Testis (tissue), 3 donors: Measurements from ENCODE around the gene SDF4. TPM values are rescaled to one million over a fixed set of nuclear protein-coding genes. Genes with fewer than 3 reads are reported as not detected.

Experiments used
- DNase-seq: peaks from one replicate; pipeline ENCODE4 v3.0.0-alpha.2; 2019
- H3K27ac ChIP-seq, 2 donors: fragments of 200-600 bp; sonication (generic); one replicate each; pipeline ENCODE4 v1.5.1; 2019
- H3K27me3 ChIP-seq: fragments of 200-600 bp; sonication (generic); one replicate; pipeline ENCODE4 v1.5.1; 2019
- H3K36me3 ChIP-seq: fragments of 200-600 bp; sonication (generic); one replicate; pipeline ENCODE4 v1.5.1; 2017; ENCODE audit warnings: low read depth; ENCODE audit errors: missing control alignments
- H3K4me1 ChIP-seq: fragments of 200-600 bp; sonication (generic); one replicate; pipeline ENCODE4 v1.5.1; 2019
- H3K4me3 ChIP-seq, 2 donors: fragments of 200-600 bp; sonication (generic); one replicate each; pipeline ENCODE4 v1.5.1; 2017 to 2019
- H3K9me3 ChIP-seq: fragments of 200-600 bp; sonication (generic); one replicate; pipeline ENCODE4 v1.5.1; 2017
- POLR2A ChIP-seq: fragments of 450-650 bp; IDR thresholded peaks from one replicate; pipeline ENCODE4 v1.6.1; 2017; ENCODE audit warnings: antibody characterized with exemption, mild to moderate bottlenecking, moderate library complexity
- WGBS, 2 donors: methylation state at CpG; one replicate each; pipeline ENCODE4 v1.1.5; 2018; 5-methylcytosine and 5-hydroxymethylcytosine counted together
- intact Hi-C: fragments of 100-400 bp; cut with DNase I; formaldehyde crosslinking; loops from one replicate; pipeline ENCODE4 v1.15.1; 2023; ENCODE audit warnings: low total_unique reads
- polyA plus RNA-seq: library from polyadenylated mRNA; stranded (reverse); fragments of 350-450 nt; fragmentation: Illumina TruSeq; extraction: RNeasy Lipid Tissue Mini Kit (QIAGEN cat#74804); gene quantifications from one replicate; pipeline ENCODE4 v1.2.3, GENCODE V29; 2014; ENCODE audit warnings: low read depth, low replicate concordance; ENCODE audit not compliant: insufficient read depth
- total RNA-seq, 2 donors: library from RNA; depleted of rRNA; stranded (reverse); fragments of >200 nt; gene quantifications; one replicate each; pipeline ENCODE4 v1.2.3, GENCODE V29; 2016
- TF ChIP-seq, protein P1 (sequence below), 3 experiments: fragments of 450-650 bp in 2 of 3; fragments of 200-600 bp in 1 of 3; sonication (generic) in 1 of 3; IDR thresholded peaks; one replicate each; pipeline ENCODE4 v1.5.1; 2016 to 2019; ENCODE audit warnings: antibody characterized with exemption in 3 of 3, mild to moderate bottlenecking in 2 of 3, moderate library complexity in 1 of 3

The SDF4 gene
- total and polyA plus RNA-seq, 3 donors from 2014 or later: 146 to 167 (median 158) TPM

GRCh38 chr1:1219341-1219740 is 12.5 kb downstream of the SDF4 start:
- intact Hi-C loops: no loop called here
- H3K36me3 ChIP-seq: no peaks in the 10 kb centered on the region
- 95 to 96% methylated on average over 14 to 20 of the region's 20 CpGs for WGBS, 2 donors

GRCh38 chr1:1218524-1219200 is 13.1 kb downstream of the SDF4 start:
- no peak for DNase-seq
- H3K36me3 ChIP-seq: no peaks in the 10 kb centered on the region
- intact Hi-C loops: no loop called here
- peaks cover 3% of the 10 kb centered on the region for H3K4me1 ChIP-seq
- TF ChIP-seq, protein P1, sequence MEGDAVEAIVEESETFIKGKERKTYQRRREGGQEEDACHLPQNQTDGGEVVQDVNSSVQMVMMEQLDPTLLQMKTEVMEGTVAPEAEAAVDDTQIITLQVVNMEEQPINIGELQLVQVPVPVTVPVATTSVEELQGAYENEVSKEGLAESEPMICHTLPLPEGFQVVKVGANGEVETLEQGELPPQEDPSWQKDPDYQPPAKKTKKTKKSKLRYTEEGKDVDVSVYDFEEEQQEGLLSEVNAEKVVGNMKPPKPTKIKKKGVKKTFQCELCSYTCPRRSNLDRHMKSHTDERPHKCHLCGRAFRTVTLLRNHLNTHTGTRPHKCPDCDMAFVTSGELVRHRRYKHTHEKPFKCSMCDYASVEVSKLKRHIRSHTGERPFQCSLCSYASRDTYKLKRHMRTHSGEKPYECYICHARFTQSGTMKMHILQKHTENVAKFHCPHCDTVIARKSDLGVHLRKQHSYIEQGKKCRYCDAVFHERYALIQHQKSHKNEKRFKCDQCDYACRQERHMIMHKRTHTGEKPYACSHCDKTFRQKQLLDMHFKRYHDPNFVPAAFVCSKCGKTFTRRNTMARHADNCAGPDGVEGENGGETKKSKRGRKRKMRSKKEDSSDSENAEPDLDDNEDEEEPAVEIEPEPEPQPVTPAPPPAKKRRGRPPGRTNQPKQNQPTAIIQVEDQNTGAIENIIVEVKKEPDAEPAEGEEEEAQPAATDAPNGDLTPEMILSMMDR (IDR thresholded peaks at IDR 0.05): no peak
- TF ChIP-seq POLR2A: no peak
- H3K27ac ChIP-seq: no peak overlapping the region
- H3K4me3 ChIP-seq: no peak overlapping the region
- H3K27me3 ChIP-seq: no peaks in the 10 kb centered on the region
- H3K9me3 ChIP-seq: no peaks in the 10 kb centered on the region
- 94 to 100% methylated on average over 4 to 36 of the region's 36 CpGs for WGBS, 2 donors

More at GRCh38 chr1:1219341-1219740, 12.5 kb downstream of the SDF4 start:
- no peak for DNase-seq
- Histone ChIP-seq H3K9me3 (no peaks in the 10 kb centered on the region), H3K4me3 (no peak overlapping the region), H3K27ac (no peak overlapping the region), H3K27me3 (no peaks in the 10 kb centered on the region), H3K4me1 (peaks cover 3% of the 10 kb centered on the region)
- TF ChIP-seq, protein P1 (IDR thresholded peaks at IDR 0.05): no peak
- TF ChIP-seq POLR2A: no peak

DNA sequence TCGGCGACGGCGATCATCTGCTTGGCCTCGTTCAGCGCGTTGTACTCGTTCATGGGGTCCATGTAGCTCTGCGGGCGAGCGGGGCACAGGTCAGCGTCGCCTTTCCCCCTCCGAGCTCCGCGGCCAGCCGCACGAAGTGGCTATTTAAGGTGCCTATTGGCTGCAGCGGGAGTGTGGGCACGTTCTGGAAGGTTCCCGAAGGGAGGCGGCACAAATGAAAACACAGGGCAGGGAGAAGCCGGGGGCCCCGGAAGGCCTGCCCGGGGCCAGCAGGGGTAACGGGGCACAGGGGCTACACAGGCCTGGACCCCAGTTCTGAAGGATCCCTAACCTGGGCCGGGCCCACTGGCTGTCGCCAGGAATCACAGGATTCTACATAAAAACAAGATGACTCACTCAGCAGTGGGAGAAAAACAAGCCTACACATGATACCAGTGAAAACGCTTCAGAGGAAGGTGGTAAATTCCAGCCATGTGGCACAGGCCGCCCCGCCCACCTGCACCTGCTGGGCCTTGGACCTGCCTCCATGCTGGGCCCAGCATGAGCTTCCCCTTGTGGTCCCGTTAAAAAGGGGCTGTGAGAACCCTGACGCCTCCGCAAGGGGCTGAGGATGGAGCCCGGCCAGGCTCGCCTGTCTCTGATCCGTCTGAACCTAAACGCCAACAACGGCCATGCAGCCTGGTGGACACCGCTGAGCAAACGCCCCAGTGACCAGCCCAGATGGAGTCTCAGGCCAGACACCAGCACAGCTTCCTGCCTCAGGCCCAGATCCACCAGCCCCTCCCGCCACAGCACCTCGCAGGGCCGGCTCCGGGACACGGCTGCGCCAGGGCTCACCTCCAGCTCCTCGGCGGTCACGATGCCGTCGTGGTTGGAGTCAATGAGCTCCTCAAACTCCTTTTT is 13.9 kb downstream of the SDF4 start:
- Histone ChIP-seq H3K9me3 (no peaks in the 10 kb centered on the region), H3K4me3 (no peak overlapping the region), H3K27ac (no peak overlapping the region), H3K36me3 (no peaks in the 10 kb centered on the region), H3K27me3 (no peaks in the 10 kb centered on the region), H3K4me1 (peaks cover 3% of the 10 kb centered on the region)
- DNase-seq: no peak
- TF ChIP-seq POLR2A: no peak
- TF ChIP-seq, protein P1 (IDR thresholded peaks at IDR 0.05): no peak
- WGBS, 2 donors: 92 to 93% methylated on average over 47 to 49 of the region's 52 CpGs
- intact Hi-C loops: no loop called here

- 94 to 95% methylated on average over 39 to 74 of the region's 74 CpGs for WGBS, 2 donors
- Histone ChIP-seq H3K4me1 (peaks cover 3% of the 10 kb centered on the region), H3K9me3 (no peaks in the 10 kb centered on the region), H3K27ac (no peak overlapping the region), H3K27me3 (no peaks in the 10 kb centered on the region), H3K36me3 (no peaks in the 10 kb centered on the region), H3K4me3 (no peak overlapping the region)
- intact Hi-C loops: no loop called here
- no peak for DNase-seq
- TF ChIP-seq, protein P1 (IDR thresholded peaks at IDR 0.05): no peak
- TF ChIP-seq POLR2A: no peak
Measured at GRCh38 chr1:1216770-1217620, 14.8 kb downstream of the SDF4 start.
